K562 (cell line): ENCODE results near the gene TMEM185A. TPM values are rescaled to one million over a fixed set of nuclear protein-coding genes. Genes with fewer than 3 reads are reported as not detected.
A peak's percentile ranks its signal among the peaks of the same experiment; 100 is the strongest.

ENCODE experiments used
- ATAC-seq: fragments of 200-7000 bp; cut with Tn5 transposase; 3 replicates; pipeline ENCODE4 v1.9.1; 2020; ENCODE audit warnings: moderate library complexity
- BruUV-seq: library from RNA; stranded (reverse); fragments of 400-500 nt; replicated peaks from 2 replicates; lab custom pipeline; 2021; lab: Mats Ljungman, UMichigan
- CTCF ChIA-PET: fragments of 300-600 bp; formaldehyde crosslinking; extraction: SDS; loops from one replicate; lab custom pipeline; 2021; ENCODE audit warnings: low intra/inter-chr PET ratio; lab: Yijun Ruan, JAX
- POLR2A ChIA-PET: fragments of 300-600, 350-650 bp; sonication (Branson Sonifier 250); formaldehyde crosslinking; extraction: SDS; loops from one replicate; lab custom pipeline; 2021; ENCODE audit warnings: antibody characterized with exemption, inconsistent platforms; lab: Yijun Ruan, JAX
- DNase-seq, 4 experiments: peaks; one replicate each; pipeline versions ENCODE4 v3.0.0 to v3.0.0-alpha.2; 2011 to 2018; ENCODE audit warnings: low spot score in 3 of 4, mixed read lengths in 3 of 4; ENCODE audit errors: extremely low read depth in 1 of 4
- FAIRE-seq: peaks from 2 replicates; lab custom pipeline; 2011; peaks lifted over from hg19 to GRCh38; lab: Jason Lieb, UNC
- H2AFZ ChIP-seq: 2 replicates; pipeline ENCODE4 v1.6.0; 2011; ENCODE audit warnings: low read depth, low read length, control low read depth, inconsistent platforms
- H3K27ac ChIP-seq: fragments of 200-600 bp; 3 replicates; pipeline ENCODE4 v1.8.0; 2011; ENCODE audit warnings: low read depth, mild to moderate bottlenecking, control low read depth, inconsistent platforms, low read length, moderate library complexity, mixed read lengths; ENCODE audit errors: extremely low read depth
- H3K27me3 ChIP-seq, 2 experiments: fragments of 300-600 bp in 1 of 2; 2 replicates in 1 of 2; 3 replicates in 1 of 2; pipeline versions ENCODE4 v1.6.0 to v1.8.0; 2011; ENCODE audit warnings: inconsistent platforms in 2 of 2, low read length in 2 of 2, mild to moderate bottlenecking in 1 of 2, mixed read lengths in 1 of 2, moderate library complexity in 1 of 2; ENCODE audit not compliant: control insufficient read depth in 2 of 2, insufficient read depth in 2 of 2
- H3K36me3 ChIP-seq: fragments of 300-600 bp; 3 replicates; pipeline ENCODE4 v1.8.0; 2011; ENCODE audit warnings: mild to moderate bottlenecking, low read length, inconsistent platforms; ENCODE audit not compliant: control insufficient read depth, insufficient read depth
- H3K4me1 ChIP-seq, 2 experiments: fragments of 200-600 bp in 1 of 2; replicated peaks in 1 of 2; 2 replicates in 1 of 2; 3 replicates in 1 of 2; pipeline versions ENCODE4 v1.5.1 to v1.8.0; 2011; ENCODE audit warnings: inconsistent platforms in 2 of 2, low read length in 2 of 2, mild to moderate bottlenecking in 1 of 2, mixed read lengths in 1 of 2, moderate library complexity in 1 of 2; ENCODE audit not compliant: control insufficient read depth in 2 of 2, insufficient read depth in 2 of 2
- H3K4me2 ChIP-seq: 2 replicates; pipeline ENCODE4 v1.6.1; 2011; ENCODE audit warnings: low read length, control low read depth, inconsistent platforms, mixed read lengths; ENCODE audit not compliant: insufficient read depth
- H3K4me3 ChIP-seq: fragments of 200-600 bp; sonication (generic), shearing (Covaris generic); 2 replicates; pipeline ENCODE4 v1.5.1; 2016; ENCODE audit warnings: control low read depth, inconsistent platforms
- H3K79me2 ChIP-seq: fragments of 200-600 bp; 3 replicates; pipeline ENCODE4 v1.8.0; 2011; ENCODE audit warnings: low read length, inconsistent platforms; ENCODE audit not compliant: control insufficient read depth, insufficient read depth
- H3K9ac ChIP-seq, 2 experiments: 2 replicates each; pipeline versions ENCODE4 v1.6.0 to v1.6.1; 2011; ENCODE audit warnings: low read depth in 2 of 2, low read length in 2 of 2, control low read depth in 1 of 2, inconsistent platforms in 1 of 2, mild to moderate bottlenecking in 1 of 2, mixed read lengths in 1 of 2; ENCODE audit not compliant: insufficient read depth in 1 of 2
- H3K9me1 ChIP-seq: one replicate; pipeline ENCODE4 v1.6.0; 2011; ENCODE audit warnings: inconsistent platforms, mild to moderate bottlenecking, low read length, moderate library complexity; ENCODE audit not compliant: control insufficient read depth, insufficient read depth
- H3K9me3 ChIP-seq: replicated peaks from 2 replicates; pipeline ENCODE4 v1.5.1; 2011; ENCODE audit warnings: low read depth, low read length, inconsistent platforms; ENCODE audit not compliant: control insufficient read depth, insufficient read depth
- H4K20me1 ChIP-seq: replicated peaks from 2 replicates; pipeline ENCODE4 v1.6.1; 2011; ENCODE audit warnings: low read length, inconsistent platforms, mixed read lengths; ENCODE audit not compliant: control insufficient read depth, insufficient read depth
- CCAR2 ChIP-seq: fragments of 200-400 bp; formaldehyde crosslinking; IDR thresholded peaks from 2 replicates; pipeline ENCODE4 v1.6.1; 2017; ENCODE audit warnings: mild to moderate bottlenecking, low read depth, low read length
- ERF ChIP-seq: fragments of 450-650 bp; formaldehyde crosslinking; IDR thresholded peaks from 2 replicates; pipeline ENCODE4 v1.4.0; 2020; ENCODE audit warnings: mild to moderate bottlenecking, mixed read lengths
- HMGXB4 ChIP-seq: sonication (generic); formaldehyde crosslinking; IDR thresholded peaks from 2 replicates; pipeline ENCODE4 v1.8.1; 2023; ENCODE audit warnings: mild to moderate bottlenecking, missing genetic modification reagents
- MAFF ChIP-seq: IDR thresholded peaks from 2 replicates; pipeline ENCODE4 v1.6.1; 2012; ENCODE audit warnings: low read length, improper control_type of control experiment
- PML ChIP-seq: IDR thresholded peaks from 2 replicates; pipeline ENCODE4 v1.6.1; 2012; ENCODE audit warnings: low read length, inconsistent platforms
- RAD21 ChIP-seq, 2 experiments: fragments of 250-450 bp in 1 of 2; fragments of 450-650 bp in 1 of 2; sonication (Bioruptor Pico) in 1 of 2; formaldehyde crosslinking in 1 of 2; IDR thresholded peaks in 1 of 2; conservative IDR thresholded peaks in 1 of 2; 2 replicates each; pipeline versions ENCODE4 v1.4.0 to v1.8.0; 2020 to 2022; ENCODE audit warnings: mild to moderate bottlenecking in 2 of 2, moderate library complexity in 1 of 2
- TAF15 ChIP-seq: fragments of 200-400 bp; formaldehyde crosslinking; IDR thresholded peaks from 2 replicates; pipeline ENCODE4 v1.6.1; 2017; ENCODE audit warnings: mild to moderate bottlenecking, low read depth, low read length, moderate library complexity
- TFAM ChIP-seq: fragments of 250-450 bp; sonication (Bioruptor Pico); conservative IDR thresholded peaks from 2 replicates; pipeline ENCODE4 v1.5.0; 2021; ENCODE audit warnings: mild to moderate bottlenecking, moderate library complexity
- U2AF2 ChIP-seq: fragments of 200-400 bp; formaldehyde crosslinking; optimal IDR thresholded peaks from 2 replicates; pipeline ENCODE3; 2017; ENCODE audit warnings: low read depth, mild to moderate bottlenecking, low read length
- ZNF232 ChIP-seq: sonication (generic); formaldehyde crosslinking; IDR thresholded peaks from 2 replicates; pipeline ENCODE4 v1.8.0; 2022; ENCODE audit warnings: mild to moderate bottlenecking, missing genetic modification reagents
- WGBS: fragments of 100-300 bp; shearing (Covaris generic); methylation state at CpG from one replicate; pipeline ENCODE4 v1.1.6; 2016; ENCODE audit warnings: low coverage, mixed read lengths; ENCODE audit not compliant: insufficient coverage; ENCODE audit errors: missing lambda C conversion rate; 5-methylcytosine and 5-hydroxymethylcytosine counted together
- in situ Hi-C: fragments of 300-500 bp; cut with MboI; formaldehyde crosslinking; loops from 4 replicates; pipeline ENCODE4 v1.15.0; 2018; ENCODE audit warnings: inconsistent platforms, mixed read lengths
- intact Hi-C: fragments of 100-400 bp; cut with micrococcal nuclease; formaldehyde crosslinking; loops from 2 replicates; pipeline ENCODE4 v1.14.2; 2022
- polyA plus RNA-seq, 8 experiments: library from polyadenylated mRNA; depleted of rRNA in 4 of 8; stranded (reverse) in 5 of 8; unstranded in 3 of 8; fragments of >200 nt; fragmentation: Nextera tagmentation in 2 of 8; fragmentation: Illumina TruSeq in 1 of 8; extraction: Ambion mirVana in 2 of 8; extraction: Trizol in 1 of 8; gene quantifications; 2 replicates each; pipeline versions ENCODE4 v1.2.1 to v1.2.3, GENCODE V29; 2011 to 2014; ENCODE audit warnings: inconsistent platforms in 1 of 8, missing spikeins in 1 of 8
- total RNA-seq, 7 experiments: library from RNA; depleted of rRNA in 6 of 7; stranded (reverse); fragments of >200 nt in 6 of 7; fragmentation: Illumina TruSeq in 2 of 7; extraction: Trizol in 2 of 7; gene quantifications; 2 replicates each; pipeline versions ENCODE4 v1.2.1 to v1.2.3, GENCODE V29; 2011 to 2021; ENCODE audit warnings: low replicate concordance in 1 of 7
- TF ChIP-seq, protein P1 (sequence below): fragments of 250-450 bp; sonication (Bioruptor Pico); IDR thresholded peaks from 2 replicates; pipeline ENCODE4 v1.4.0; 2020; ENCODE audit warnings: mild to moderate bottlenecking, moderate library complexity

TMEM185A gene
- total and polyA plus RNA-seq, 9 of the 15 experiments (the other 6 are each of a cell fraction or from before 2014, with no cell fraction given): 0.97 to 13.7 (median 5.4) TPM

DNA sequence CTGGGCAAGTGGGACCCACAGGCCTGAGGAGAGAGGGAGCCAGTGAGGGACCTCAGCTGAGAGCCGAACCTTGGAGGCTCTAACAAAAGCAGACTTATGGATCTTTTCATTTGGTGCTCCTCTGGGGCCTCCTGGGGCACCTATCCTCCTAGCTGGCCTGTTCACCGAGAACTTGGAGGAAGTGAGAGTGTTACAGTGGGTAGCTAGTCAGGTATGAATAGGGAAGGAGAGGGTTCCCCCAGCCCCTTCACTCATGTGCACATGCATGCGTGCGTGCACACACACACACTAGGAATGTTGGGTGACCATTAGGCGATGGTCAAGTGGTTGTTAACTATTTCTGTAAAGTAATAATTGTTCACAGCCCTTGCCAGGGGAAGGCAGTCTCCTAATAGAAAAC, 18.6 kb upstream of the TMEM185A start:
- no peaks in the 10 kb centered on the region for H4K20me1 ChIP-seq
- no peaks in the 10 kb centered on the region for H3K36me3 ChIP-seq
- H2AFZ ChIP-seq: no peak overlapping the region
- 0% methylated on average over 4 of the region's 5 CpGs for WGBS
- H3K27ac ChIP-seq: no peak overlapping the region
- POLR2A ChIA-PET: no interaction called here
- H3K4me3 ChIP-seq: no peak overlapping the region
- H3K4me1 ChIP-seq: no peaks in the 10 kb centered on the region
- no peak overlapping the region for H3K4me2 ChIP-seq
- ATAC-seq (no peak), DNase-seq (no peak), FAIRE-seq (no peak)
- no peaks in the 10 kb centered on the region for H3K9me1 ChIP-seq
- CTCF ChIA-PET: no interaction called here
- no peaks in the 10 kb centered on the region for H3K9me3 ChIP-seq
- no peak overlapping the region for H3K9ac ChIP-seq
- intact Hi-C loops (no loop called here), in situ Hi-C loops (no loop called here)
- H3K79me2 ChIP-seq: no peaks in the 10 kb centered on the region
- no TSS peak for BruUV-seq
- TF ChIP-seq PML: no peak
- TF ChIP-seq U2AF2: no peak
- TF ChIP-seq ZNF232 (CRISPR knock-in tag): no peak
- no peak for TF ChIP-seq MAFF
- peaks cover 0 to 19% of the 10 kb centered on the region in 2 experiments; a peak in 2 of 5 replicates for H3K27me3 ChIP-seq

DNA sequence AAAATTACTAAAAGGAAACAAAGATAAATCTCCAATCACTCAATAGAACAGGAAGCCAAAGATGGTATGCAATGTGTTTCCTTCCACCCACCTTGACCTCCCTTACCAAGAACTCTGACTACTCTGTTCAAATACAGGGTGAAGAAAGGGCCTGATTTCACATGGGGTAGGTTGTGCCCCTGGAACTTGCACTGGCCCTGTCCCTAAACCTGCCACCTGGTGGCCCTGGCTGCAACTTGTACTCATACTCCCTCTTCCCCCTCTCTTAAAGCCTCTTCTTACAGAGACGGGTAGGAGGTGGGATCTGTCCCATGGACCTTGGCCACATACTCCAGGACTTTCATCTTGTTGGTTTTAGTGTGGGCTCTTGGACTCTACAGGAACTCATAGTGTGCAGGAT, 17.3 kb upstream of the TMEM185A start:
- Histone ChIP-seq H3K9ac (no peak overlapping the region), H3K9me3 (no peaks in the 10 kb centered on the region), H3K27me3 (peaks cover 0 to 19% of the 10 kb centered on the region in 2 experiments; a peak in 2 of 5 replicates), H3K4me1 (no peaks in the 10 kb centered on the region), H4K20me1 (no peaks in the 10 kb centered on the region), H3K9me1 (no peaks in the 10 kb centered on the region), H3K27ac (no peak overlapping the region), H3K79me2 (no peaks in the 10 kb centered on the region), H2AFZ (no peak overlapping the region), H3K4me2 (no peak overlapping the region), H3K4me3 (no peak overlapping the region), H3K36me3 (no peaks in the 10 kb centered on the region)
- no CpG with 5 or more reads among the region's 1 CpG for whole genome bisulfite sequencing
- CTCF ChIA-PET: no interaction called here
- ATAC-seq (peak; percentile 75), FAIRE-seq (no peak), DNase-seq (no peak)
- in situ Hi-C loops: loop anchor here (25.0 kb wide), 1 partner anchor 137 kb away; the partner anchor contains the start of gene IDS
- intact Hi-C loops: loop anchor here (10.0 kb wide), 1 partner anchor 134 kb away; no protein-coding TSS in a partner anchor
- POLR2A ChIA-PET: no interaction called here
- no TSS peak for BruUV-seq
- TF ChIP-seq TAF15 (no peak), ERF (CRISPR knock-in tag) (no peak), HMGXB4 (CRISPR knock-in tag) (no peak), TFAM (CRISPR knock-in tag) (no peak), RAD21 (CRISPR knock-in tag; conservative IDR thresholded peaks at IDR 0.05 in 1 of 2, IDR thresholded peaks at IDR 0.05 in 1 of 2) (0 out of 4 replicates have a peak, but pooled peaks of 1 of the 2 experiments have one; percentile 31), CCAR2 (no peak)
- TF ChIP-seq, protein P1, sequence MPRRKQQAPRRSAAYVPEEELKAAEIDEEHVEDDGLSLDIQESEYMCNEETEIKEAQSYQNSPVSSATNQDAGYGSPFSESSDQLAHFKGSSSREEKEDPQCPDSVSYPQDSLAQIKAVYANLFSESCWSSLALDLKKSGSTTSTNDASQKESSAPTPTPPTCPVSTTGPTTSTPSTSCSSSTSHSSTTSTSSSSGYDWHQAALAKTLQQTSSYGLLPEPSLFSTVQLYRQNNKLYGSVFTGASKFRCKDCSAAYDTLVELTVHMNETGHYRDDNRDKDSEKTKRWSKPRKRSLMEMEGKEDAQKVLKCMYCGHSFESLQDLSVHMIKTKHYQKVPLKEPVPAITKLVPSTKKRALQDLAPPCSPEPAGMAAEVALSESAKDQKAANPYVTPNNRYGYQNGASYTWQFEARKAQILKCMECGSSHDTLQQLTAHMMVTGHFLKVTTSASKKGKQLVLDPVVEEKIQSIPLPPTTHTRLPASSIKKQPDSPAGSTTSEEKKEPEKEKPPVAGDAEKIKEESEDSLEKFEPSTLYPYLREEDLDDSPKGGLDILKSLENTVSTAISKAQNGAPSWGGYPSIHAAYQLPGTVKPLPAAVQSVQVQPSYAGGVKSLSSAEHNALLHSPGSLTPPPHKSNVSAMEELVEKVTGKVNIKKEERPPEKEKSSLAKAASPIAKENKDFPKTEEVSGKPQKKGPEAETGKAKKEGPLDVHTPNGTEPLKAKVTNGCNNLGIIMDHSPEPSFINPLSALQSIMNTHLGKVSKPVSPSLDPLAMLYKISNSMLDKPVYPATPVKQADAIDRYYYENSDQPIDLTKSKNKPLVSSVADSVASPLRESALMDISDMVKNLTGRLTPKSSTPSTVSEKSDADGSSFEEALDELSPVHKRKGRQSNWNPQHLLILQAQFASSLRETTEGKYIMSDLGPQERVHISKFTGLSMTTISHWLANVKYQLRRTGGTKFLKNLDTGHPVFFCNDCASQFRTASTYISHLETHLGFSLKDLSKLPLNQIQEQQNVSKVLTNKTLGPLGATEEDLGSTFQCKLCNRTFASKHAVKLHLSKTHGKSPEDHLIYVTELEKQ (CRISPR knock-in tag): no peak
